Endometrial microvascular endothelial cells (primary cell): ENCODE measurements around the gene POM121L2. TPM values are rescaled to one million over a fixed set of nuclear protein-coding genes. Genes with fewer than 3 reads are reported as not detected.

Experiments used
- in situ Hi-C: cut with HindIII; loops from 2 replicates; pipeline ENCODE4 v1.10.0; 2017; ENCODE audit warnings: low sequenced_read_pairs, low pct_unique_long_range_greater_than_20kb; ENCODE audit errors: inconsistent ontology term
- total RNA-seq: library from RNA; depleted of rRNA; stranded (reverse); fragments of >200 nt; gene quantifications from one replicate; pipeline ENCODE4 v1.2.3, GENCODE V29; 2015; ENCODE audit errors: inconsistent ontology term

Gene POM121L2
- total RNA-seq, 1 donor from 2014 or later: not detected

- in situ Hi-C loops: no loop called here
These were observed 16.6 kb downstream of the POM121L2 start for GRCh38 chr6:27295301-27296079.

- in situ Hi-C loops: no loop called here
These were observed 17.7 kb downstream of the POM121L2 start for GRCh38 chr6:27294409-27294808.

GRCh38 chr6:27293436-27294098 lies 18.5 kb downstream of the POM121L2 start:
- in situ Hi-C loops: no loop called here

GRCh38 chr6:27290850-27291208 lies 21.2 kb downstream of the POM121L2 start:
- in situ Hi-C loops: no loop called here

- in situ Hi-C loops: no loop called here
These were observed 21.8 kb downstream of the POM121L2 start for GRCh38 chr6:27290065-27290849.

- in situ Hi-C loops: no loop called here
These were observed 23.7 kb downstream of the POM121L2 start for GRCh38 chr6:27288136-27289044.

- in situ Hi-C loops: no loop called here
These were observed 24.3 kb downstream of the POM121L2 start for GRCh38 chr6:27287751-27288135.

GRCh38 chr6:27286141-27286540 lies 25.9 kb downstream of the POM121L2 start:
- in situ Hi-C loops: no loop called here

- in situ Hi-C loops: no loop called here
These were observed 28.8 kb downstream of the POM121L2 start for GRCh38 chr6:27283279-27283678.

GRCh38 chr6:27281569-27281968 lies 30.5 kb downstream of the POM121L2 start:
- in situ Hi-C loops: no loop called here

- in situ Hi-C loops: no loop called here
These were observed 31.0 kb downstream of the POM121L2 start for GRCh38 chr6:27281105-27281539.

GRCh38 chr6:27280540-27281000 lies 31.5 kb downstream of the POM121L2 start:
- in situ Hi-C loops: no loop called here

- in situ Hi-C loops: no loop called here
These were observed 32.0 kb downstream of the POM121L2 start for GRCh38 chr6:27280064-27280539.

GRCh38 chr6:27279513-27280063 lies 32.5 kb downstream of the POM121L2 start:
- in situ Hi-C loops: no loop called here

- in situ Hi-C loops: no loop called here
These were observed 36.8 kb downstream of the POM121L2 start for GRCh38 chr6:27275025-27275956.

GRCh38 chr6:27273783-27274182 lies 38.3 kb downstream of the POM121L2 start:
- in situ Hi-C loops: no loop called here

GRCh38 chr6:27268803-27269202 lies 43.3 kb downstream of the POM121L2 start:
- in situ Hi-C loops: no loop called here
